Medulla oblongata (tissue), 1 donor: ENCODE results near the gene EVC2.

Source experiments
- DNase-seq: peaks from one replicate; pipeline ENCODE4 v3.0.0-alpha.2; 2015; ENCODE audit errors: extremely low spot score

The EVC2 gene

GRCh38 chr4:5562476-5562875 lies 145.9 kb downstream of the EVC2 start:
- DNase-seq: no peak

- DNase-seq: no peak
These were observed 147.1 kb downstream of the EVC2 start for GRCh38 chr4:5561286-5561685.

- no peak for DNase-seq
These were observed 149.9 kb downstream of the EVC2 start for GRCh38 chr4:5558502-5558901.

GRCh38 chr4:5554376-5554775 lies 154.0 kb downstream of the EVC2 start:
- no peak for DNase-seq

- no peak for DNase-seq
These were observed 154.6 kb downstream of the EVC2 start for GRCh38 chr4:5553801-5554200.

GRCh38 chr4:5552451-5552850 lies 155.9 kb downstream of the EVC2 start:
- DNase-seq: no peak

- DNase-seq: no peak
These were observed 160.6 kb downstream of the EVC2 start for GRCh38 chr4:5547651-5548249.

- DNase-seq: no peak
These were observed 163.1 kb downstream of the EVC2 start for GRCh38 chr4:5545271-5545670.

- DNase-seq: no peak
These were observed 163.6 kb downstream of the EVC2 start for GRCh38 chr4:5544762-5545161.

- DNase-seq: no peak
These were observed 164.7 kb downstream of the EVC2 start for GRCh38 chr4:5543681-5544080.

GRCh38 chr4:5541169-5541568 lies 167.2 kb downstream of the EVC2 start:
- no peak for DNase-seq

- no peak for DNase-seq
These were observed 168.8 kb downstream of the EVC2 start for GRCh38 chr4:5539584-5539983.

- DNase-seq: no peak
These were observed 176.3 kb downstream of the EVC2 start for GRCh38 chr4:5532100-5532499.

- DNase-seq: no peak
These were observed 180.3 kb downstream of the EVC2 start for GRCh38 chr4:5528031-5528436.

GRCh38 chr4:5527211-5527610 lies 181.1 kb downstream of the EVC2 start:
- no peak for DNase-seq

- DNase-seq: no peak
These were observed 182.1 kb downstream of the EVC2 start for GRCh38 chr4:5526080-5526846.

GRCh38 chr4:5524446-5525299 lies 183.7 kb downstream of the EVC2 start:
- peak; percentile 11 for DNase-seq

GRCh38 chr4:5517372-5517771 lies 191.0 kb downstream of the EVC2 start:
- no peak for DNase-seq

- DNase-seq: no peak
These were observed 192.7 kb downstream of the EVC2 start for GRCh38 chr4:5515646-5516045.
